ENCODE data around the gene YARS1.
"Not testable (repeated sequence)": the region's sequence is repeated elsewhere in the genome, so short reads cannot be mapped to it uniquely, and the experiment has no call there.

Gene YARS1

GRCh38 chr1:32817815-32818786 is 943 bp upstream of the YARS1 start:
- no peak for DNase-seq (ENCODE audit: low read depth)

GRCh38 chr1:32816676-32817158 is 441 bp downstream of the YARS1 start:
- no peak for DNase-seq (ENCODE audit: low read depth)

- no peak for DNase-seq (ENCODE audit: low read depth)
These were observed 3.0 kb downstream of the YARS1 start for GRCh38 chr1:32813941-32814739.

DNA sequence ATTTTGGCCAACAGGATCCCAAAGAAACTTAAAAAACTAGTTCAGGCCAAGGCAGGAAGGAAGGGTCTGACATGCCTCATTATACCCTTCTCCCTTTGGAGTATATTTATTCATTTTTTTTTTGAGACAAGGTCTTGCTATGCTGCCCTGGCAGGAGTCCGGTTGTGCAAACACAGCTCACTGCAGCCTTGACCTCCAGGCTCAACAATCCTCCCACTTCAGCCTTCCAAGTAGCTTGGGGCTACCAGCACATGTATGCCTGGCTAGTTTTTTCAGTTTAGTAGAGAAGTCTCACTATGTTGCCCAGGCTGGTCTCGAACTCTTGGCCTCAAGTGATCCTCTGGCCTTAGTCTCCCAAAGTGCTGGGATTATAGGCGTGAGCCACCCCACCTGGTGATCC is 5.2 kb downstream of the YARS1 start:
- DNase-seq (ENCODE audit: low read depth), result no peak

DNA sequence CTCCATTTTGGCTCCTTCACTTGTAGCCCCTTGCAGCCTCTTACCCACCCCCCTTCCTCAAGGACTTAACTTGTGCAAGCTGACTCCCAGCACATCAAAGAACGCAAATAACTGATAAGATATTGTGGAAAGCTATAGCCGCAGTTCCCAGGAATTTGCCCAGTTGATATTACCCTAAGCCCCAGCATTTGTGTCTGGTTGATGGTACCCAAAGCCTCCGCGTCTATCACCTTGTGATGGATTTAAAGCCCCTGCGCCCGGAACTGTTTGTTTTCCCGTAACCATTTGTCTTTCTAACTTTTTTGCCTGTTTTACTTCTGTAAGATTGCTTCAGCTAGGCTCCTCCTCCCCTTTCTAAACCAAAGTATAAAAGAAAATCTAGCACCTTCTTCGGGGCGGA is 5.9 kb downstream of the YARS1 start:
- no peak for DNase-seq (ENCODE audit: low read depth)

GRCh38 chr1:32810358-32810757 is 6.8 kb downstream of the YARS1 start:
- DNase-seq (ENCODE audit: low read depth), result no peak

DNA sequence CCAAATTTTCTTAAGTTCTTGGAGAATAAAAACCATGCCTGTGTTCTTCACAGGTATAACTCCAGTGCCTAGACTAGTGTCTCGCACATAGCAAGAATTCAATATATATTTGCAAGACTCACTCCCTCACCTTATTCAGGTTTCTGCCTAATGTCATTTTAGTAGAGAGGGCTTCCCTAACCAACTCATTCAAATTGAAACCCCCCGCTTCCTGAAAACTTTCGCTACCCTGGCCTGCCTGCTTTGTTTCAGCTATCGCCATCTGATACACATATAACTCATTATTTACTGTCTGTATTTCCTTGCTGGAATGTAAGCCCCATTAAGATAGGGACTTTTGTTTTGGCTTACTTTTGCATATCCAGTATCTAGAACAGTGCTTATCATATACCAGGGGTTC is 8.6 kb downstream of the YARS1 start:
- DNase-seq (ENCODE audit: low read depth), result no peak

DNA sequence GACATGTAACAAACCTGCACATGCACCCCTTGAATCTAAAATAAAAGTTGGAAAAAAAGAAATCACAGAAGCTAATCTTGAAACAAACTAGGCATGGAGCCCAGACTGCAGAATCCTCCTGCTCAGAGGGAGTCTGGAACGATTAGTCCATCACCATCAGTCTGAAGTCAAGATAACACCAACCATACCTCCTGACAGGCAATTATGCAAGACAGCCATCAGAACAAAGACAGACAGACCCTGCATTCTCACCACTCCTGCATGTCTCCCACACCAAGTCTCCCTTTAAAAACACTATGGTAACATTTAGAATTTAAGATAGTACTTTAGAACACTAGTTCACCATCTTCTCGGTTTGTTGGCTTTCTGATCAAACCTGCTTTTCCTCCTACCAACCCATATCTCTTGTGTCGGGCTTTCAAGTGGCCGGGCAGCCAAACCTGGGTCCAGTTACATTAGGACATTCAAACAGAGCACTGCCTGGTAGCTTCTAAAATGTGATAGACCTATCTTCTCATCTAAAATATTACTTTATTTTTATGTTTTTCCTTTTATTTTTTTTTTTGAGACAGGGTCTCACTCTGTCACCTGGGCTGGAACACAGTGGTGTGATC is 10.1 kb downstream of the YARS1 start:
- DNase-seq (ENCODE audit: low read depth), result no peak

DNA sequence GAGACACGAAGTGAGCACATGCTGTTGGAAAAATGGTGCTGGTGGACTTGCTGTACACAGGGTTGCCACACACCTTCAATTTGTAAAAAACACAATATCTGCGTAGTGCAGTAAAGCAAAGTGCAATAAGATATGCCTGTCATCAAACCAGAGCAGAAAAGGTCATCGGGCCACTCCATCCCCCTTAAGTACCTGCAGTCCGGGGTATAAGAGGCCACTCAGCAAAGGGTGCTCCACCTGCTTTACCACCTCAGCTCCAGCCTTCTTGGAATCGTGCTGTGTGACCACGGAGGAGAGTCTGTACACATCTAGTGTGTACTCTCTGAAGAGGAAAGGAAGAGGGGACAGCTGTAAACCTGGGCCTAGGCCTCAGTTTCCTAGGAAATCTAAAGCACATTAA is 10.9 kb downstream of the YARS1 start:
- DNase-seq (ENCODE audit: low read depth), result no peak

DNA sequence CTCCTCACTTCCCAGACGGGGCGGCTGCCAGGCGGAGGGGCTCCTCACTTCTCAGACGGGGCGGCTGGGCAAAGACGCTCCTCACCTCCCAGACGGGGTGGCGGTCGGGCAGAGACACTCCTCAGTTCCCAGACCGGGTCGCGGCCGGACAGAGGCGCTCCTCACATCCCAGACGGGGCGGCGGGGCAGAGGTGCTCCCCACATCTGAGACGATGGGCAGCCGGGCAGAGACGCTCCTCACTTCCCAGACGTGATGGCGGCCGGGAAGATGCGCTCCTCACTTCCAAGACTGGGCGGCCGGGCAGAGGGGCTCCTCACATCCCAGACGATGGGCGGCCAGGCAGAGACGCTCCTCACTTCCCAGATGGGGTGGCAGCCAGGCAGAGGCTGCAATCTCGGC is 12.7 kb downstream of the YARS1 start:
- DNase-seq (ENCODE audit: low read depth), result not testable (repeated sequence)

- no peak for DNase-seq (ENCODE audit: low read depth)
These were observed 16.0 kb downstream of the YARS1 start for GRCh38 chr1:32801096-32801715.

- DNase-seq (ENCODE audit: low read depth), result no peak
These were observed 18.3 kb downstream of the YARS1 start for GRCh38 chr1:32798679-32799416.

GRCh38 chr1:32798191-32798590 is 19.0 kb downstream of the YARS1 start:
- DNase-seq (ENCODE audit: low read depth), result no peak

- no peak for DNase-seq (ENCODE audit: low read depth)
These were observed 19.7 kb downstream of the YARS1 start for GRCh38 chr1:32797456-32797855.

DNA sequence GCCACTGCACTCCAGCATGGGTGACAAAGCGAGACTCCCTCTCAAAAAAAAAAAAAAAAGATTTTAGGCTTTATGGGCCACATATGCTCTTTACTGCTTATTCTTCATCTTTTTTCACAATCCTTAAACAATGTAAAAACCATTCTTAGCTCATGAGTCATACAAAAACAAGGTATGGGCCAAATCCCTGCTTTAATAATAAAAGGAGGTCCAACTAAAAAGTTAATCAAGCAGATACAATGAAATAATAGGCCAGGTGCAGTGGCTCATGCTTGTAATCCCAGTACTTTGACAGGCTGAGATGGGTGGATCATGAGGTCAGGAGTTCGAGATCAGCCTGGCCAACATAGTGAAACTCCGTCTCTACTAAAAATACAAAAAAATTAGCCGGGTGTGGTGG is 21.4 kb downstream of the YARS1 start:
- DNase-seq (ENCODE audit: low read depth), result not testable (repeated sequence)

GRCh38 chr1:32791881-32792280 is 25.3 kb downstream of the YARS1 start:
- no peak for DNase-seq (ENCODE audit: low read depth)

GRCh38 chr1:32789356-32789755 is 27.8 kb downstream of the YARS1 start:
- DNase-seq (ENCODE audit: low read depth), result not testable (repeated sequence)

DNA sequence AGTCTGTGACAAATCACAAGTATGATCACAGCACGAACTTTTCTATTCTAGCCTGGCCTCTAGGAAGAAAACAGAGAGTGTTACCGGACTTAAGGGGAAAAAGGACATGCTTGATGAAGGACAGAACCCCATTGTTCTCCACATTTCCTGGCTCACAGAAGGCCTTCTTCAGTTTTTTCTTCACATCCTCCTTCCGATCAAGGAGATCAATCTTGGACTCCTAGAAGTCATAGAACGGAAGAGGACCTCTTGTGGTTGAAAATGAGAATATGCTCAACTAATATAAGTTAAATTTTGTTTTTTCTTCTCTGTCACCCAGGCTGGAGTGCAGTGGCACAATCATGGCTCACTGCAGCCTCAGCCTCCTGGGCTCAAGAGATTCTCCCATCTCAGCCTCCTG is 30.3 kb downstream of the YARS1 start:
- no peak for DNase-seq (ENCODE audit: low read depth)

DNA sequence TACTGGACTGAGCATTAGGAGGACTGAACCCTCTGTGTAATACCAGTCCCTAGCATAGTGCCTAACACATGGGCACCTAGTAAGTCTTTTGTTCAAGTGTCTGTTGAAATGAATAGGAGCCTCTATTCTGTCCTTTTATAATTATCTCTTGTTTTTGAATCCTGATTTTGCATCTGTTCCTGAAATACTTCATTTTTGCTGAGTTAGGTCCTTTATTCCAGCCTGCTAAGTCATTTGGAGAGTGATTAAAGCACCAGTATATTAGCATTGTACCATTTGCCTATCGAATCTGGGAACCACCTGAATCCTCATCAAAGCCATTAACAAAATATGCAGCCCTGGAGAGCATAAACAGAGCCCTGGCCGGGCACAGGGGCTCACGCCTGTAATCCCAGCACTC is 32.3 kb downstream of the YARS1 start:
- DNase-seq (ENCODE audit: low read depth), result no peak

- no peak for DNase-seq (ENCODE audit: low read depth)
These were observed 33.3 kb downstream of the YARS1 start for GRCh38 chr1:32783851-32784250.

- no peak for DNase-seq (ENCODE audit: low read depth)
These were observed 35.1 kb downstream of the YARS1 start for GRCh38 chr1:32782086-32782485.
